ENCODE measurements around the gene SLAIN2. TPM values are rescaled to one million over a fixed set of nuclear protein-coding genes. Genes with fewer than 3 reads are reported as not detected.
A peak's percentile ranks its signal among the peaks of the same experiment; 100 is the strongest.

Gene SLAIN2
- total and polyA plus RNA-seq, 7 donors: 25.6 to 167 (median 95.9) TPM

- TF ChIP-seq POLR2A (IDR thresholded peaks at IDR 0.05): no peak
- TF ChIP-seq EP300 (IDR thresholded peaks at IDR 0.05): no peak
- TF ChIP-seq POLR2AphosphoS5 (IDR thresholded peaks at IDR 0.05): no peak
- no peak for TF ChIP-seq CTCF (IDR thresholded peaks at IDR 0.05)
- Histone ChIP-seq H3K27ac (peak overlapping the region; percentile 92 to 97 (median 96)), H3K4me1 (peaks cover 0 to 60% (median 47%) of the 10 kb centered on the region in 4 donors)
Observed at GRCh38 chr4:48343035-48343434, 1.7 kb downstream of the SLAIN2 start.

GRCh38 chr4:48343551-48343950 lies 2.2 kb downstream of the SLAIN2 start:
- Histone ChIP-seq H3K27me3 (no peaks in the 10 kb centered on the region), H3K9me3 (no peaks in the 10 kb centered on the region), H3K27ac (peak overlapping the region; percentile 92 to 97 (median 96)), H3K4me1 (peaks cover 0 to 65% (median 51%) of the 10 kb centered on the region in 4 donors), H3K36me3 (no peaks in the 10 kb centered on the region), H3K4me3 (peak overlapping the region in 2 of 4 donors; percentile 80 to 93)
- TF ChIP-seq POLR2AphosphoS5 (IDR thresholded peaks at IDR 0.05) (no peak), POLR2A (IDR thresholded peaks at IDR 0.05) (no peak), CTCF (IDR thresholded peaks at IDR 0.05) (no peak), EP300 (IDR thresholded peaks at IDR 0.05) (no peak)
- DNase-seq: no peak
- WGBS, 2 donors: 39 to 66% methylated on average over 1 of the region's 1 CpG
- intact Hi-C loops (cut with DNase I): loop anchor here (10.0 kb wide), 1 partner anchor 859 kb away; the partner anchor contains the start of gene ATP10D

More at GRCh38 chr4:48343035-48343434, 1.7 kb downstream of the SLAIN2 start:
- no peak for DNase-seq
- 10 to 28% methylated on average over 3 of the region's 3 CpGs for WGBS, 2 donors
- no peaks in the 10 kb centered on the region for H3K27me3 ChIP-seq
- intact Hi-C loops (cut with DNase I): loop anchor here (10.0 kb wide), 1 partner anchor 858 kb away; the partner anchor contains the start of gene ATP10D
- no peaks in the 10 kb centered on the region for H3K36me3 ChIP-seq
- H3K9me3 ChIP-seq: no peaks in the 10 kb centered on the region
- peak overlapping the region; percentile 80 to 97 (median 91) for H3K4me3 ChIP-seq

GRCh38 chr4:48345542-48345941 lies 4.2 kb downstream of the SLAIN2 start:
- H3K27ac ChIP-seq: no peak overlapping the region
- H3K27me3 ChIP-seq: no peaks in the 10 kb centered on the region
- no peak overlapping the region for H3K4me3 ChIP-seq
- intact Hi-C loops (cut with DNase I): loop anchor here (10.0 kb wide), 1 partner anchor 861 kb away; the partner anchor contains the start of gene ATP10D
- H3K4me1 ChIP-seq: peaks cover 0 to 72% (median 58%) of the 10 kb centered on the region in 4 donors
- no peak for DNase-seq
- H3K36me3 ChIP-seq: no peaks in the 10 kb centered on the region
- no peak for TF ChIP-seq EP300 (IDR thresholded peaks at IDR 0.05)
- no peak for TF ChIP-seq POLR2AphosphoS5 (IDR thresholded peaks at IDR 0.05)
- H3K9me3 ChIP-seq: no peaks in the 10 kb centered on the region
- WGBS, 2 donors: 88 to 90% methylated on average over 3 of the region's 3 CpGs

GRCh38 chr4:48346594-48346993 lies 5.3 kb downstream of the SLAIN2 start:
- intact Hi-C loops (cut with DNase I): loop anchor here (10.0 kb wide), 1 partner anchor 862 kb away; the partner anchor contains the start of gene ATP10D
- Histone ChIP-seq H3K27ac (no peak overlapping the region), H3K9me3 (no peaks in the 10 kb centered on the region), H3K4me3 (no peak overlapping the region), H3K27me3 (no peaks in the 10 kb centered on the region), H3K36me3 (no peaks in the 10 kb centered on the region), H3K4me1 (peaks cover 0 to 80% (median 65%) of the 10 kb centered on the region in 4 donors)
- DNase-seq: no peak
- TF ChIP-seq CTCF (IDR thresholded peaks at IDR 0.05) (no peak), EP300 (IDR thresholded peaks at IDR 0.05) (no peak), POLR2A (IDR thresholded peaks at IDR 0.05) (no peak), POLR2AphosphoS5 (IDR thresholded peaks at IDR 0.05) (no peak)

GRCh38 chr4:48347282-48347921 lies 6.1 kb downstream of the SLAIN2 start:
- Histone ChIP-seq H3K4me1 (peaks cover 0 to 87% (median 70%) of the 10 kb centered on the region in 4 donors), H3K9me3 (no peaks in the 10 kb centered on the region), H3K36me3 (no peaks in the 10 kb centered on the region), H3K27me3 (no peaks in the 10 kb centered on the region), H3K27ac (no peak overlapping the region), H3K4me3 (no peak overlapping the region)
- no peak for TF ChIP-seq POLR2A (IDR thresholded peaks at IDR 0.05)
- TF ChIP-seq EP300 (IDR thresholded peaks at IDR 0.05): no peak
- no peak for TF ChIP-seq CTCF (IDR thresholded peaks at IDR 0.05)
- no peak for TF ChIP-seq POLR2AphosphoS5 (IDR thresholded peaks at IDR 0.05)
- intact Hi-C loops (cut with DNase I): loop anchor here (10.0 kb wide), 1 partner anchor 863 kb away; the partner anchor contains the start of gene ATP10D
- DNase-seq: no peak
- WGBS, 2 donors: 96 to 97% methylated on average over 7 of the region's 7 CpGs
